Esophagus mucosa (tissue), 1 donor: ENCODE data around the gene PHTF1. TPM values are rescaled to one million over a fixed set of nuclear protein-coding genes. Genes with fewer than 3 reads are reported as not detected.
"Not testable (repeated sequence)": the region's sequence is repeated elsewhere in the genome, so short reads cannot be mapped to it uniquely, and the experiment has no call there.

ENCODE experiments used
- ATAC-seq: fragments of 200-7000 bp; cut with Tn5 transposase; one replicate; pipeline ENCODE4 v1.9.1; 2020
- total RNA-seq: library from RNA; stranded (reverse); gene quantifications from one replicate; pipeline ENCODE4 v1.2.4, GENCODE V29; 2023
- donor health status: DM: yes; HTN: yes; CAD: no.

PHTF1 gene
- total RNA-seq, 1 donor from 2014 or later = 3.4 TPM

DNA sequence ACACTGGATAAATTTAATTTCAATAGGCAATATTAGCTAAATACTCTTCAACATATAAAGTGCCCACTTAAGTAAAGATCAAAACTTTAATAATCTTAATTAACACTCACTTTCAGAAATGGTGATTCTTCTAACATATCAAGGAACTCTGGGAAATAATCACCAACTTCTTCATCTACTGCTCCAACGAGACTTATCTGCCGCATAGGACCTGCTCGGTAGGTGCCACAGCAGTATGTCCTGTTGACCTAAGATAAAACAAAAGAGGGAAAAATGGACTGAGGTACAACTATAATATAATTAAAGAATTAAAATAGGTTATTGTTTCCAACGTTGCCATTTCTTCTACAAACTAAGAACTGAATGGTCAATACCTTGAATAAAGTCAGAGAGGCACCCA, 18.3 kb upstream of the PHTF1 start:
- ATAC-seq = no peak

DNA sequence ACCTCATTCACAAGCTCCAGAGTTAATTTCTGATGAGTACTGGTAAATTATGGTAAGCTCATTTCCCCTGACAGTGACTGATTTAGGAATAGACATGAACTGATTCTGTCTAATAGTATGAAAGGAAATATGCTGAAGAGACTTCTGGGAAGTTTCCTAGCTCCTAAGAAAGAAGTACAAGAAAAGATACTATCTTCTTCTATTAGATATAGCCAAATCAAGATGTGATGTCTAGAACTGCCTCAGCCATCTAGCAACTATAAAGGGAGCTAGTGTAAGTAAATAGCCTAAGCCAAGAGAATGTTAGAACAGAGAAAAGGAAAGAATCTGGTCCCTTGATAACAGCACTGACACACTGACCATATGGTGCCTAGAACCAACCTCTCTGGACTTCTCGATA, 10.7 kb upstream of the PHTF1 start:
- no peak for ATAC-seq

DNA sequence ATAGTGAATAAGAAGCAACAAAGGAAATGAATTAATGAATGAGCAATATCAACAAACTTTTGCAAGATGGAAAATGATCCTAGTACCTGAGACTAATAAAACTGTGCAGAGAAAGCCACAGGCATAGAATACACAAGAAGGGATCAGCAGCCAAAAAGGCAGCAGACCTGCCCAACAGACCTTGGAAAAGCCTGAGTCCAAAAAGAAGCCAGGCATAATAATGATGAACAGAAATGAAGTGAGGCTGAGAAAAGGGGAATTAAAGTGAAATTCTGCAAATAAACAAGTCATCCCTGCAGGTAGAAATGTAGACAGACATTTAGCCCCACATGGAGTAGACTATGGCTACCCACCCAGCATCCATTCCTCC, 10.3 kb upstream of the PHTF1 start:
- no peak for ATAC-seq

DNA sequence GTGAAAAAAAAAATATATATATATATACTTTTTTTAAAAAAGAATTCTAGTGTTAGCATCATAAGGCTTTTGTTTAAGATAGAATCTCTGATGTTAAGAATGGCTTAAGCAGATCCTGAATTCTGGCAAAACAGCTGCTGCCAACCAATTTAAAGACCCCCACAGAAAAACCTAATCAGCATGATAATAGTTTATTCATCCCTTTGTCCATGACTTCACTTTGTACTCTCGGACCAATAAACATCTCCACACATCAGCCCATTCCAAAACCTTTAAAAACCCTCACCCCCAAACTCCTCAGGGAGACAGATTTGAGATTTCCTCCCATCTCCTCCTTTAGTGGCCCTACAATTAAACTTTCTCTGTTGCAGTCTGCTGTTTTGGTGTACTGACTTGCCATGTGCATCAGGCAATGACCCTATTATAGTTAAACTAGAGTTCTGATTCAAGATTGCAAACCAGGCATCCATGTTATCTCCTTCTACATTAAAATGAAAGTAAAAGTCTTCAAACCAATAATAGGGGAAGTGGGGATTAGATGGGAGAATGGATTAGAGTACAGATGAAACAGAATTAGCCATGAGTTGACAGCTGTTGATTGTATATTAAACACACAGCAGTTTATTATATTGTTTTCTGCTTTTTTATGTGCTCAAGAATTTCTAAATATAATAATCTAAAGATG, 9.8 kb upstream of the PHTF1 start:
- no peak for ATAC-seq

DNA sequence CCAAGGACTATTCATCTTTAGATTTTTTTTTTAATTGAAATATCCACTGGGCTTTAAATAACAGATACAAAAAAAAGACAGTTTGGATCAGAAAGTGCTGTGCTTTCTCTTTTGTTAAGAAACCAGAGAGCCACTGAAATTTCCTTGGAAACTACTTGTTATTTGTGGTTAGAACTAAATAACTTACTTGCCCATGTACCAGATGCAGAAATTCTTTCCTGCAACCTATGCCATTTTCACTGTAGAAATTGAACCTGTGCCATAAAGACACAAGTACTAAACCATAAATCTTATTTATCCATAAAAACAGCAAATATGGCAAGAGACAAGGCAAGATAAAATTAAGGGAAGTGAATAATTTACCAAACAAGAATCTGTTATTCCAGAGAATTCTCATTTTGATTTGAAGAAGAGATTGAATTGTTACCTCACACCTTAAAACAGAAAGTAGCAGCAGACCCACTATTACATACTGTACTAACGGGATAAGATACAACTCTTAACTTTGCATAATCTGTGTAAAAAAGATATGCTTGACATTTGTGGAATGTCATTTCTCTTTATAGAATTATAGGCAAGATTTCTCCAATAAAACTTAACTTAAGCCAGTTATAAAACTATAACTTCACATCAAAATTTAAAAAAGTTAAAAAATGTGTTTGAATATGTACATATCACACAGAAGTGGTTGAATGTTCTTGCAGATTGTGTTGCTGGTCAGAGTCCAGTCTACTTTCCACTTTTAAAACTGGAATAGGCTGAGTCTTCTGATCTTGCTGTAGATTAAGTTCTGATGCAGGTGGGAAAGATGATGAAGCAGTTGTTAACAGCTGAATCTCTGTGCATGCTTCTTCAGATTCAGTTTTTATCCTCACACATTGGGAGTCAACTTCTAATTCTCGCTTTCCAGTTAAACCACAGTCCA, 6.3 kb upstream of the PHTF1 start:
- no peak for ATAC-seq

DNA sequence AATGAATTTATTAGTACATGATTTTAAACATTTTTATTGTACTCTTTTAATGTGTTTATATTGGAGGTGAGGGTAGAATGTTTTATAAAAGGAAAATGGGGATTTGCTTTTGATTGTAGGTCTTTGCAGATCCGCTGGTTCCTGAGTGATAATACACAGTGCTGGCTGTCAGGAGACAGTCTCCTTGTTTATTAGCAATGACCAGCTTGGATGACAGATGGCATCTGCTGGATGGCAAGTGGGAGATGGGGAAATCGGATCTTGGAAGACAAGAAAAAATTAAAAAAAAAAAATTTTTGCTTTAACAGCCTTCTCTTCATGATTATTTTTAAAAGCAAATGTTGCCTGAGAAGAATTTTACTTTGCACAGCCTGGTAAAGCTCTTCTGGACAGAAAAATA, 4.4 kb upstream of the PHTF1 start:
- ATAC-seq = no peak

DNA sequence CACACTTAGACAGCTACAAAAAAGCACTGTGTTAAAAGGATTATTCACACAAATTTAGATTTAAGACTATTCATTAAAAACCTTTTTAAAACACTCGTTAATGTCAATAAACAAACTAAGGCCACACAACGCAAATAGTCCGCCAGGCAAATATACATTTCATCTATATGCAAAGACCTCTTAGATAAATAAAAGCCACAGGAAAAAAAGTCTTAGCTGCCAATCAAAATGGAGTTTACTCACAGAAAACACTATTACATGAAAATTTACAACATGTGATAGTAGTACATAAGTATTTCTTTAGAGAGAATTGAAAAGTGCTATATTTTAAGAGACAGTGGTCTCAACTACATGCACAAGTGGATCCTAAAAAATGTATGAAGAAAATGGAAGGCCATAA, 2.7 kb upstream of the PHTF1 start:
- ATAC-seq = no peak

DNA sequence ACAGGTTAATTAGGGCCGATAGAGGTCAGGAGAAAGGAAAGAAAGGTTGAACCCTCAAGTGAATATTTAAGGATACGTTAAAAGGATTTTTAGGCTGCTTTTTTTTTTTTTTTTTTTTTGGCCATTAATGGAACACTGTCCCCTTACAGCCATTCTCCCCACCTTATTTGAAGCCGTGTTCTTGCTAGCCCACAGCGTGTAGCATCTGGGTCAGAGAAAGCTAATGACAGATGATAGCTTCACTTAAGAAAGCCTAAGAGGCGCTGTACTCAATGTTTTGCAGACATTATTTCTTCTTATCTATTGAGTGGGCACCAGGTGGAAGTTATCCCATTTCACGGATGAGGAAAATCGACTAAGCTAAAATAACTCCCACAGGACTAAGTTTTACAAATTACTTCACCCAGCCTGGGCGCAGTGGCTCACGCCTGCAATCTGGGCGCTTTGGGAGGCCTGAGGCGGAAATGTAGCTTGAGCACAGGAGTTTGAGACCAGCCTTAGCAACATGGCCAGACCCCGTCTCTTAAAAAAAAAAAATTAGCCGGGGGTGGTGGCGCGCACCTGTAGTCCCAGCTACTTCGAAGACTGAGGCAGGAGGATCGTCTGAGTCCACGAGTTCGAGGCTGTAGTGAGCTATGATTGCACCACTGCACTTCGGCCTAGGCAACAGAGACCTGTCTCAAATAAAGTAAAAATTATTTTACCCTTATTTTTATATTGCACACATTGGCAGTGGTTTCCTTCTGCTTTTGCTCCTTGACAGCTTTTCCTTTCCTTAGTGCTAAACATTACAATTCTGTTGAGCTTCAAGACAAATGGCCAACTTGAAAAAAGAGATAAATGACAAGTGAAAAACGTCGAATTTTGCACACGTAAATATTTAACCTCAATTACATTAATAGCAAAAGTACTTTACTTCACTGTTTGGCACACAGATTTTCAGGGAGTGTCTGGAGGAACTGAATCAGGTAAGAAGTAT, 1.1 kb upstream of the PHTF1 start:
- no peak for ATAC-seq

DNA sequence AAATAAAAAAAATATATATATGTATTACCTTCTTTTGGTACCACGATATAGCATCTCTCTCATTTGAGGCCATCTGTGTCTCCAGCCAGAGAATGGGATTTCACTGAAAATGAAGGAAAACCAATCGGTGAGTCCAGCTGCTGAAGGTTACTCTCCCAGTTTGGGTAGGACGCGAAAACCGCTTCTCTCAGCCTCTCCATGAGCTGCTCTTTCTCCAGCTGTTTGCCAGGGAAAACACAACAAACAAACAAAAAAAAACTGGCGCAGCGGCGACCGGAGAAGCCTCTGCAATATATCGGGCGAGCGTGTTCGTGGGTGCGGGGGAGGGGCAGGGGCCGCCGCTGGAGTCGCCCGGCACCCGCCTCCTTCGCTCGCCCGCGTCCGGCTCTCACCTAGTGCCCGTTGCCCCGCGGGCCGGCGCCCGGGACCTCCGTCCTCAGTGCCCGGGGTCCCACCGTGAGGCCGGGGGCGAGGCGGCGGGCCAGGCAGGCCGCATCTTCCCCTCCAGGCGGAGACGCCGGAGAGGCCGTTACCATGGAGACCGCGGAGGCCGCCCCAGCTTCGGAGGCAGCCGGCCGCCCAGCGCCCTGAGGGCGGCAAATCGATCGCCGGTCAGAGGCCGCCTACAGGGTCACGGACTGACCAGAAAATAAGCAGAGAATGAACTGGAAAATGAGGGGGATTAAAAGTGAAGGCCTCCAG, 504 bp downstream of the PHTF1 start:
- ATAC-seq = peak; percentile 69

DNA sequence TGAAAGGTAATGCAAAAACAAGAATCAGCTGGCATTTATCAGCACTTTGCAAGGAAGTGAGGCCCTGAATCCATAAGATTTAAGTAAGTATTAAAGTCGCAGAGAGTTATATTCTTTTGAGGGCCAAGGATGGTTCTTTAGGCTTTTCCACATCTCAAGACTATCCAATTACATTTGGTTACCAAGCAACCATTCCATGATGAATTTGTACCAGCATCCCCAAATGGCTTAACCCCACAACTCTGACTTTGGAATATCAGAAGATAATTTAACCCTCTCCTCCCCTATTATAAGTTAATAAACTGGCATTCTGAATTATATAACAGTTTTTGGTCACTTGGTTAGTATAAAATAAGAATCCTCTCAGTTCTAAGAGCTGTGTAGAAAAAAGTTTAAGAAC, 2.8 kb downstream of the PHTF1 start:
- ATAC-seq = no peak

DNA sequence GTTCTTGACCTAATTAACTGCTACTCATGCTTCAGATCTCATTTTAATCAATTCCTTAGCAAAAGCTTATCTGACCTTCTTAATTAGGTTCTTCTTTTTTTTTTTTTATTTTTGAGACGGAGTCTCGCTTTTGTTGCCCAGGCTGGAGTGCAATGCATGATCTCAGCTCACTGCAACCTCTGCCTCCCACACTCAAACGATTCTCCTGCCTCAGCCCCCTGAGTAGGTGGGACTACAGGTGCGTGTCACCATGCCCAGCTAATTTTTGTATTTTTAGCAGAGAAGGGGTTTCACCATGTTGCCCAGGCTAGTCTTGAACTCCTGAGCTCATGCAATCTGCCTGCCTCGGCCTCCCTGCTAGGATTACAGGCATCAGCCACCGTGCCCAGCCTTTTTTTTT, 6.0 kb downstream of the PHTF1 start:
- ATAC-seq = not testable (repeated sequence)

DNA sequence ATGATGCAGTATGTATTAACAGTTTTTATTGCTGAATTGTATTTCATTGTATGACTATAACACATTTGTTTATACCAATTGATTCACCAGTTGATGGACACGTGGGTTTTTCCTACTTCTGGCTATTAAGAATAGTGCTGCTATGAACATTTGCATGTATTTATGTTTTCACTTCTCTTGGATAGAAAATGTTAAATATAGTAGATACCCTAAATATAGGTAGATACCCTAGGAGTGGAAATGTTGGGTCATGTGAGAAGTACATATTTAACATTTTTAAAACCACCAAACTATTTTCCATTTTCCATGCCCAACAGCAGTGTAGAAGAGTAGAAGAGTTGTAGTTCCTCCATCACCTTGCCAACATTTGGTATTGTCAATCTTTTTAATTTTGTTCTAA, 7.8 kb downstream of the PHTF1 start:
- ATAC-seq = no peak

DNA sequence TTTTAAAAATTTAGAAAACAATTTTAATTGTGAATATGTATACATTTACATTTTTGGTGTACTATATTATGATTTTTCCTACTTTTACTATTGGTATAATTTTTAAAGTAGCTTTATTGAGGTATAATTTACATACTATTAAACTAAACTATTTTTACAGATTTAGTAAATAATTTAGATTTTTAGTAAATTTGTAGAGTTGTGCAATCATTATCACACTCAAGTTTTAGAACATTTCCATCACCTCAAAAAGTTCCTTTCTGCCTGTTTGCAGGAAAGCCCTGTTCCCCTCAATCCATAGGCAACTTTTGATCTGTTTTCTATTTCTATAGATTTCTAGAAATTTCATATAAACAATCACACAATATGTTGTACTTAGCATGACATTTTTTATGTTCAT, 8.2 kb downstream of the PHTF1 start:
- no peak for ATAC-seq

DNA sequence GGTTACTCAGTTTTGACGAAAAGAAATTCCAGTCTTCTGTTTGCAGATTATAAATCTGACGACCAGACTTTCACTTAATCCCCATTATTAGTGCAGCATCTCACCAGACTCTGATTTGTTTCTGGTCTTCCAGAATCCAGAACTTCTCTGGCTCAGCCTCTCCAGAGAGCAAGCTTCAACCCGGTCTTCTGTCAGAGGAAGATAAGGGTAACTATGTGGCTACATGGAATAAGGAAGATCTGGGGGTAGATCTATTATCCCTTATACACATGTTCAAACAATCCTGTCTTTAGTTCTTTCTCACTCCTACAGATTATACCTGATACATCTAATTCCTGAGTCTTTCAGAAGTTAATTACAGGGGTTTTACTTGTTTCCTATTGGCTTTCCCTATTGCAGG, 9.9 kb downstream of the PHTF1 start:
- no peak for ATAC-seq

DNA sequence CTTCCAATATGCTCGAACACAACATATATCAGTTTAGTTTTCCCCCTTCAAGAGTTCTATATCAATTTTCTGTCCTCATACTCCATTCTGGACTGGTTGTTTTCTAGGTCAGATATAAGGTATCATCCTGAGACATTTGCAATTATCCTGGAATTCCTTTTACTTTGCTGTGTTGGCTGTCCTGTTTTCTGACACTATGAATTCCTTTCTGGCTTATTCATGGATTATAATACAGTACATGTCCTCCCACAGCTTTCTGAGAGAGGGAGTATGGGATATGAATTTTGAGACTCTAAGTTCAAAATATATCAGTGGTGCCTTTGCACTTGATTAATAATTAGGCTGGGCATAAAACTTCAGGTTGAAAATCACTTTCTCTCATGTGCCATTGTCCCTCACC, 11.9 kb downstream of the PHTF1 start:
- ATAC-seq = no peak

DNA sequence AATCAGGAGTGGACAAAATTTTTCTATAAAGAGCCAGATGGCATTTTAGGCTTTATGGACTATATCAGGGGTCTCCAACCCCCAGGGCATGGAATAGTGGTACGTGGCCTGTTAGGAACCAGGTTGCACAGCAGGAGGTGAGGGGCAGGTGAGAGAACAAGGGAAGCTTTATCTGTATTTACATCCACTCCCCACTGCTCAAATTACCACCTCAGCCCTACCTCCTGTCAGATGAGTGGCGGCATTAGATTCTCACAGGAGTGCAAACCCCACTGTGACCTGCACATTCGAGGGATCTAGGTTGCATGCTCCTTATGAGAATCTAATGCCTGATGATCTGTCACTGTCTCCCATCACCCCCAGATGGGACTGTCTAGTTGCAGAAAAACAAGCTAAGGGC, 13.9 kb downstream of the PHTF1 start:
- no peak for ATAC-seq

DNA sequence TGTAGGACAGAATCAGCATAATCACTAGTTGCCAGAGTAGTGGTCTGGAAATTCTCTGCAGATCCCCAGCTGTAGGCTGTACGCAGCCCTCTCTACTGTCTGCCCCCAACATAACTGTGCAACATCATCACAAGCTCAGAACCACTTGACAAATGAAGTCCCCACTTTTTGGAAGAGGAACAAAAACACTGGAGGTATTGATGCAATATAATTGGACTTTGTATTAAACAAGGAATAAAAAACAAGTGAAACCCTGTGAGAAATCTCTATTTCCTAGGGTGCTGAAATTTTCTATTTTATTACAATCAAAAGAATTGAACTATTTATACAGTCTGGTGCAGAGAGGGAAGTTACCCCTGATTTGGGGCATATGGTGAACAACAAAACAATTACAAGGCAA, 15.2 kb downstream of the PHTF1 start:
- no peak for ATAC-seq

DNA sequence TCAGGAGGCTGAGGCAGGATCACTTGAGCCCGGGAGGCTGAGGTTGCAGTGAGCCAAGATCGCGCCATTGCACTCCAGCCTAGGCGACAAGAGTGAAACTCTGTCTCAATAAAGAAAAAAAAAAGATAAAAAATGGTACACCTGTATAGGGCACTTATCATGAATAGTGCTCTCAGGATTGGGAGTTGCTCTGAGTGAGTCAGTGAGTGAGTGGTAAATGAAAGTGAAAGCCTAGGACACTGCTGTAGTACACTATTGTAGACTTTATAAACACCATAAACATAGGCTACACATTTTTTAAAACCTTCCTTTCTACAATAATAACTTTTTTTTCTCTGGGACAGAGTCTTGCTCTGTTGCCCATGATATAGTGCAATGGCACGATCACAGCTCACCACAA, 16.8 kb downstream of the PHTF1 start:
- ATAC-seq = no peak

DNA sequence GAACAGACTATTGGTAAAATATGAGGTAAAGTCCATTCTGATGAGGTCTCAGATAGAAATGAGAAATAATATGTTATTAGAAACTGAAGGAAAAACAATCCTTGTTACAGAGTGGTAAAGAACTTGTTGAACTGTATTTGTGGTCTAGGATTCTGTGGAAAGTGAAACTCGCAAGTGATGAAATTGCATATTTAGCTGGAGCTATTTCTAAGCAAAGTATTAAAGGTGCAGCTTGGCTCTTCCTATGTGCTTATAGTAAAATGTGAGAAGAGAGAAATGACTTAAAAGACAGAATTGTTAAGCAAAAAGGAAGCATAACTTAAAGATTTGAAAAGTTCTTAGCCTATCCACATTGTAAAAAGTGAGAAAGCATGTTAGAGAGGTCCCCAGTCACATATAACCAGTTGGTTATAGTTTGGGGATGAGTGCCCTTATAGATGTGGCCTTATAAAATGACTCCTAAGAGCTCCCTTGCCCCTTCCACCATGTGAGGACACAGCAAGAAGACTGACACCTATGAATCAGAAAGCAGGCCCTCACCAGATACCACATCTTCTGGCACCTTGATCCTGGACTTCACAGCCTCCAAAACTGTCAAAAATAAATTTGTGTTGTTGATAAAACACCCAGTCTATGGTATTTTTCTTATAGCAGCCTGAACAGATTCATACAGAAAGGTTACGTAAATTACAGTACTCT, 24.8 kb downstream of the PHTF1 start:
- ATAC-seq = no peak

DNA sequence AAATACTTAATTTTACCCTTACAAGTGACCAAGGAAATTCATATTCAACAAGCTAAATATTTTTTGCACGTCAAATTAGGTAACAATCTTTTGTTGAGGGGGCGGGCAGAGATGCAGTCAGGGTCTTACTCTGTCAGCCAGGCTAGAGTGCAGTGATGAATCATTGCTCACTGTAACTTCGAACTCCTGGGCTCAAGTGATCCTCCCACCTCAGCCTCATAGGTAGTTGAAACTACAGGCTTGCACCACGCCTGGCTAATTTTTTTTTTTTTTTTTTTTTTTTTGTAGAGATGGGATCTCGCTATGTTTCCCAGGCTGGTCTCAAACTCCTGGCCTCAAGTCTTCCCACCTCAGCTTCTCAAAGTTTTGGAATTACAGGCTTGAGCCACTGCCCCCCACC, 26.5 kb downstream of the PHTF1 start:
- no peak for ATAC-seq

DNA sequence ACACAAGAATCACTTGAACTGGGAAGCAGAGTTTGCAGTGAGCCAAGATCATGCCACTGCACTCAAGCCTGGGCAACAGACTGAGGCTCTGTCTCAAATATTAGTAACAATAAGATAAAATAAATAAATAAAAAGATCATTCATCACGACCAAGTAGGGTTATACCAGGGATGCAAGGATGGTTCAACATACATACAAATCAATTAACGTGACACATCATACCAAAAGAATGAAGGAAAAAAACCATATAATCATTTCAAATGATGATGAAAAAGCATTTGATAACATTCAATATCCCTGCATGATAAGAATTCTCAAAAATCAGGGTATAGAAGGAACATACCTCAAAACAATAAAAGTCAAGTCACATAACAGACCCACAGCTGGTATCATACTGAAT, 38.3 kb downstream of the PHTF1 start:
- no peak for ATAC-seq

DNA sequence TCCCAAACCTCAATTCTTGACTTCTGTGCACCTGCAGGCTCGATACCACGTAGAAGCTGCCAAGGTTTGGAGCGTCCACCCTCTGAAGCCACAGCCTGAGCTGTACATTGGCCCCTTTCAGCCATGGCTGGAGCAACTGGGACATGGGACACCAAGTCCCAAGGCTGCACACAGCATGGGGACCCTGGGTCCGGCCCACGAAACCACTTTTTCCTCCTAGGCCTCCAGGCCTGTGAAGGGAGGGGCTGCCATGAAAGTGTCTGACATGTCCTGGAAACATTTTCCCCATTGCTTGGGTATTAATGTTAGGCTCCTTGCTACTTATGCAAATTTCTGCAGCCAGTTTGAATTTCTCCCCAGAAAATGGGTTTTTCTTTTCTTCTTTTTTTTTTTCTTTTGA, 40.7 kb downstream of the PHTF1 start:
- ATAC-seq = not testable (repeated sequence)
